BE2C (cell line): Measurements from ENCODE around the gene AMPH.
"Not testable (repeated sequence)": the region's sequence is repeated elsewhere in the genome, so short reads cannot be mapped to it uniquely, and the experiment has no call there.

ENCODE experiments used
- DNase-seq: peaks from one replicate; pipeline ENCODE4 v3.0.0-alpha.2; 2020
- H3K27me3 ChIP-seq: fragments of 250-450 bp; sonication (Bioruptor Pico); 2 replicates; pipeline ENCODE4 v1.5.1; 2020; ENCODE audit warnings: mild to moderate bottlenecking
- H3K36me3 ChIP-seq: fragments of 250-450 bp; sonication (Bioruptor Pico); 2 replicates; pipeline ENCODE4 v1.5.1; 2020; ENCODE audit warnings: mild to moderate bottlenecking
- H3K4me1 ChIP-seq: fragments of 250-450 bp; sonication (Bioruptor Pico); 2 replicates; pipeline ENCODE4 v1.5.1; 2020
- H3K4me3 ChIP-seq: 2 replicates; pipeline ENCODE4 v1.5.1; 2011; ENCODE audit warnings: low read depth, low read length
- H3K9me3 ChIP-seq: fragments of 250-450 bp; sonication (Bioruptor Pico); 2 replicates; pipeline ENCODE4 v1.5.1; 2020
- CTCF ChIP-seq: IDR thresholded peaks from 2 replicates; pipeline ENCODE4 v1.5.1; 2012; ENCODE audit warnings: mild to moderate bottlenecking, low read depth, low read length

AMPH gene

GRCh38 chr7:38410056-38410455 lies 221.1 kb downstream of the AMPH start:
- H3K9me3 ChIP-seq = no peaks in the 10 kb centered on the region
- no peaks in the 10 kb centered on the region for H3K4me1 ChIP-seq
- no peaks in the 10 kb centered on the region for H3K27me3 ChIP-seq
- DNase-seq = no peak
- no peaks in the 10 kb centered on the region for H3K36me3 ChIP-seq
- H3K4me3 ChIP-seq = no peak overlapping the region
- no peak for TF ChIP-seq CTCF

GRCh38 chr7:38409531-38409930 lies 221.6 kb downstream of the AMPH start:
- no peaks in the 10 kb centered on the region for H3K4me1 ChIP-seq
- TF ChIP-seq CTCF = no peak
- no peak for DNase-seq
- no peaks in the 10 kb centered on the region for H3K27me3 ChIP-seq
- H3K4me3 ChIP-seq = no peak overlapping the region
- H3K36me3 ChIP-seq = no peaks in the 10 kb centered on the region
- no peaks in the 10 kb centered on the region for H3K9me3 ChIP-seq

GRCh38 chr7:38398725-38399321 lies 232.3 kb downstream of the AMPH start:
- DNase-seq = peak; percentile 53
- Histone ChIP-seq H3K4me1 (no peaks in the 10 kb centered on the region), H3K27me3 (peaks cover 4% of the 10 kb centered on the region), H3K36me3 (no peaks in the 10 kb centered on the region), H3K9me3 (no peaks in the 10 kb centered on the region), H3K4me3 (no peak overlapping the region)
- TF ChIP-seq CTCF = peak; percentile 92

- Histone ChIP-seq H3K4me1 (no peaks in the 10 kb centered on the region), H3K27me3 (peaks cover 4% of the 10 kb centered on the region), H3K4me3 (no peak overlapping the region), H3K36me3 (no peaks in the 10 kb centered on the region), H3K9me3 (no peaks in the 10 kb centered on the region)
- TF ChIP-seq CTCF = no peak
- no peak for DNase-seq
Measured at GRCh38 chr7:38396852-38397251, 234.3 kb downstream of the AMPH start.

- H3K27me3 ChIP-seq, H3K4me3 ChIP-seq, H3K9me3 ChIP-seq, H3K36me3 ChIP-seq, DNase-seq, H3K4me1 ChIP-seq: not testable (repeated sequence)
Measured at GRCh38 chr7:38395921-38396552, 235.1 kb downstream of the AMPH start.

GRCh38 chr7:38394660-38395059 lies 236.5 kb downstream of the AMPH start:
- DNase-seq = no peak

More at GRCh38 chr7:38394660-38395059, 236.5 kb downstream of the AMPH start:
- no peaks in the 10 kb centered on the region for H3K4me1 ChIP-seq
- peaks cover 4% of the 10 kb centered on the region; the same call in 1 of the 2 replicates for H3K27me3 ChIP-seq
- no peaks in the 10 kb centered on the region for H3K36me3 ChIP-seq
- H3K4me3 ChIP-seq = no peak overlapping the region
- no peak for TF ChIP-seq CTCF
- no peaks in the 10 kb centered on the region for H3K9me3 ChIP-seq
